ENCODE measurements around the gene GOLGA8A.
A peak's percentile ranks its signal among the peaks of the same experiment; 100 is the strongest.

Gene GOLGA8A

GRCh38 chr15:34461730-34462129 is 24.1 kb upstream of the GOLGA8A start:
- Histone ChIP-seq H3K9me3 (ENCODE audit: insufficient read depth, low read length) (no peaks in the 10 kb centered on the region), H3K9ac (ENCODE audit: insufficient read length, low read depth) (no peak overlapping the region), H3K27me3 (ENCODE audit: insufficient read depth, insufficient read length) (no peaks in the 10 kb centered on the region), H3K4me3 (ENCODE audit: insufficient read length, low read depth) (no peak overlapping the region), H3K36me3 (ENCODE audit: insufficient read depth, insufficient read length, low read length) (no peaks in the 10 kb centered on the region), H3K4me1 (ENCODE audit: insufficient read depth, insufficient read length) (no peaks in the 10 kb centered on the region)
- DNase-seq (ENCODE audit: low read depth, low spot score): no peak
- TF ChIP-seq YY1 (IDR thresholded peaks at IDR 0.05; ENCODE audit: insufficient read depth, insufficient read length) (no peak), SUZ12 (IDR thresholded peaks at IDR 0.05; ENCODE audit: extremely low read depth, insufficient read depth, insufficient read length) (no peak), ZNF274 (IDR thresholded peaks at IDR 0.05; ENCODE audit: low read depth, low read length) (no peak)

GRCh38 chr15:34460451-34460850 is 22.8 kb upstream of the GOLGA8A start:
- no peaks in the 10 kb centered on the region for H3K9me3 ChIP-seq (ENCODE audit: insufficient read depth, low read length)
- no peaks in the 10 kb centered on the region for H3K36me3 ChIP-seq (ENCODE audit: insufficient read depth, insufficient read length, low read length)
- DNase-seq (ENCODE audit: low read depth, low spot score): no peak
- TF ChIP-seq SUZ12 (IDR thresholded peaks at IDR 0.05; ENCODE audit: extremely low read depth, insufficient read depth, insufficient read length): no peak
- TF ChIP-seq ZNF274 (IDR thresholded peaks at IDR 0.05; ENCODE audit: low read depth, low read length): no peak
- no peak for TF ChIP-seq YY1 (IDR thresholded peaks at IDR 0.05; ENCODE audit: insufficient read depth, insufficient read length)
- H3K9ac ChIP-seq (ENCODE audit: insufficient read length, low read depth): no peak overlapping the region
- no peaks in the 10 kb centered on the region for H3K4me1 ChIP-seq (ENCODE audit: insufficient read depth, insufficient read length)
- no peak overlapping the region for H3K4me3 ChIP-seq (ENCODE audit: insufficient read length, low read depth)
- no peaks in the 10 kb centered on the region for H3K27me3 ChIP-seq (ENCODE audit: insufficient read depth, insufficient read length)

DNA sequence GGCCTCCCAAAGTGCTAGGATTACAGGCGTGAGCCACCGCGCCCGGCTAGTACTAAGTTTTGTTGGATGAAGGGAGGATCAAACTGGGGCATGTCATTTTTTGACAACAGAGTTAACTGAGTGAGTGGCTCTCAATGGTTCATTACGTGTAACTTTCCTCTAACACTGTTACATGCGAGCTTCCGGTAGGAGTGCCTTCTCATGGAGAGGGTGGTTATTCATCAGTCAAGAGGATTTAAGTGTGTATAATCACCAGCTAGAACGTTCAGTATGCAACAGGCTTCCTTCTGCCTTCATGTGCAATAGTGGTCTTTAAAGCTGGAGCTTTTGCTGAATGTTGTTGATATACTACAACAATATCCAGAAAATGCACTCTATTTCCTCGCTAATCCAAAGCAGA is 19.1 kb upstream of the GOLGA8A start:
- Histone ChIP-seq H3K4me1 (ENCODE audit: insufficient read depth, insufficient read length) (no peaks in the 10 kb centered on the region), H3K36me3 (ENCODE audit: insufficient read depth, insufficient read length, low read length) (no peaks in the 10 kb centered on the region)

GRCh38 chr15:34442891-34443290 is 5.3 kb upstream of the GOLGA8A start:
- no peak for TF ChIP-seq SUZ12 (IDR thresholded peaks at IDR 0.05; ENCODE audit: extremely low read depth, insufficient read depth, insufficient read length)
- no peak for TF ChIP-seq YY1 (IDR thresholded peaks at IDR 0.05; ENCODE audit: insufficient read depth, insufficient read length)
- no peak for TF ChIP-seq ZNF274 (IDR thresholded peaks at IDR 0.05; ENCODE audit: low read depth, low read length)
- H3K4me1 ChIP-seq (ENCODE audit: insufficient read depth, insufficient read length): no peaks in the 10 kb centered on the region
- no peaks in the 10 kb centered on the region for H3K27me3 ChIP-seq (ENCODE audit: insufficient read depth, insufficient read length)
- no peaks in the 10 kb centered on the region for H3K36me3 ChIP-seq (ENCODE audit: insufficient read depth, insufficient read length, low read length)
- H3K9me3 ChIP-seq (ENCODE audit: insufficient read depth, low read length): no peaks in the 10 kb centered on the region
- no peak overlapping the region for H3K9ac ChIP-seq (ENCODE audit: insufficient read length, low read depth)
- no peak for DNase-seq (ENCODE audit: low read depth, low spot score)
- H3K4me3 ChIP-seq (ENCODE audit: insufficient read length, low read depth): no peak overlapping the region

More for the DNA sequence above, 19.1 kb upstream of the GOLGA8A start:
- no peak overlapping the region for H3K4me3 ChIP-seq (ENCODE audit: insufficient read length, low read depth)
- TF ChIP-seq YY1 (IDR thresholded peaks at IDR 0.05; ENCODE audit: insufficient read depth, insufficient read length): no peak
- TF ChIP-seq ZNF274 (IDR thresholded peaks at IDR 0.05; ENCODE audit: low read depth, low read length): no peak
- TF ChIP-seq SUZ12 (IDR thresholded peaks at IDR 0.05; ENCODE audit: extremely low read depth, insufficient read depth, insufficient read length): no peak
- H3K27me3 ChIP-seq (ENCODE audit: insufficient read depth, insufficient read length): no peaks in the 10 kb centered on the region
- no peaks in the 10 kb centered on the region for H3K9me3 ChIP-seq (ENCODE audit: insufficient read depth, low read length)
- no peak for DNase-seq (ENCODE audit: low read depth, low spot score)
- H3K9ac ChIP-seq (ENCODE audit: insufficient read length, low read depth): no peak overlapping the region

- Histone ChIP-seq H3K36me3 (ENCODE audit: insufficient read depth, insufficient read length, low read length) (peaks cover 3% of the 10 kb centered on the region), H3K4me3 (ENCODE audit: insufficient read length, low read depth) (no peak overlapping the region), H3K9ac (ENCODE audit: insufficient read length, low read depth) (no peak overlapping the region), H3K4me1 (ENCODE audit: insufficient read depth, insufficient read length) (no peaks in the 10 kb centered on the region), H3K27me3 (ENCODE audit: insufficient read depth, insufficient read length) (no peaks in the 10 kb centered on the region), H3K9me3 (ENCODE audit: insufficient read depth, low read length) (no peaks in the 10 kb centered on the region)
- TF ChIP-seq YY1 (IDR thresholded peaks at IDR 0.05; ENCODE audit: insufficient read depth, insufficient read length): no peak
- no peak for TF ChIP-seq ZNF274 (IDR thresholded peaks at IDR 0.05; ENCODE audit: low read depth, low read length)
- TF ChIP-seq SUZ12 (IDR thresholded peaks at IDR 0.05; ENCODE audit: extremely low read depth, insufficient read depth, insufficient read length): no peak
- no peak for DNase-seq (ENCODE audit: low read depth, low spot score)
These were observed 2.3 kb upstream of the GOLGA8A start for GRCh38 chr15:34439878-34440277.

DNA sequence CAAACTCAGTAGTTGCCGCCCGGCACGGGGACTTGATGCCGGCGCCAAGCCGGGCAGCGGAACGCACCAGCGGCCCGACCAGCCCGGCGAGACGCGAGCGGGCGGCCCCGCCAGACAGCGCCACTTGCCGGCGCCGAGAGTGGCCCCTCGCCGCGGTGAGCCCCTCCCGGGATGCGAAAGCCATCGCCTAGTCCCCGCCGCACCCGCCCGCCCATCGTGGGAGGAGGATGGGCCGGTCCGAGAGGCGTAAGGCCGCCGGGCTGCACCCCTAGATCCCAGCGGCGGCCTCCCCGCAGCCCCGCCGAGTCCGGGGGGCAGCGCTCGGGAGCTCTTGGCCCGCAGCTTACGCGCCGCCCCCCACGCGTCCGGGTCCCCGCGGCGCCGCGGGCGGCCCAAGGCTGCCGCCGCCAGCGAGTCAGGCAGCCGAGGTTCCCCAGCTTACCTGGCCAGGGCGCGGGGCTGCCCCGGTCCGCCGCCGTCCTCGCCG is 609 bp downstream of the GOLGA8A start:
- H3K9me3 ChIP-seq (ENCODE audit: insufficient read depth, low read length): no peaks in the 10 kb centered on the region
- DNase-seq (ENCODE audit: low read depth, low spot score): no peak
- TF ChIP-seq ZNF274 (IDR thresholded peaks at IDR 0.05; ENCODE audit: low read depth, low read length) (no peak), SUZ12 (IDR thresholded peaks at IDR 0.05; ENCODE audit: extremely low read depth, insufficient read depth, insufficient read length) (no peak), YY1 (IDR thresholded peaks at IDR 0.05; ENCODE audit: insufficient read depth, insufficient read length) (no peak)

DNA sequence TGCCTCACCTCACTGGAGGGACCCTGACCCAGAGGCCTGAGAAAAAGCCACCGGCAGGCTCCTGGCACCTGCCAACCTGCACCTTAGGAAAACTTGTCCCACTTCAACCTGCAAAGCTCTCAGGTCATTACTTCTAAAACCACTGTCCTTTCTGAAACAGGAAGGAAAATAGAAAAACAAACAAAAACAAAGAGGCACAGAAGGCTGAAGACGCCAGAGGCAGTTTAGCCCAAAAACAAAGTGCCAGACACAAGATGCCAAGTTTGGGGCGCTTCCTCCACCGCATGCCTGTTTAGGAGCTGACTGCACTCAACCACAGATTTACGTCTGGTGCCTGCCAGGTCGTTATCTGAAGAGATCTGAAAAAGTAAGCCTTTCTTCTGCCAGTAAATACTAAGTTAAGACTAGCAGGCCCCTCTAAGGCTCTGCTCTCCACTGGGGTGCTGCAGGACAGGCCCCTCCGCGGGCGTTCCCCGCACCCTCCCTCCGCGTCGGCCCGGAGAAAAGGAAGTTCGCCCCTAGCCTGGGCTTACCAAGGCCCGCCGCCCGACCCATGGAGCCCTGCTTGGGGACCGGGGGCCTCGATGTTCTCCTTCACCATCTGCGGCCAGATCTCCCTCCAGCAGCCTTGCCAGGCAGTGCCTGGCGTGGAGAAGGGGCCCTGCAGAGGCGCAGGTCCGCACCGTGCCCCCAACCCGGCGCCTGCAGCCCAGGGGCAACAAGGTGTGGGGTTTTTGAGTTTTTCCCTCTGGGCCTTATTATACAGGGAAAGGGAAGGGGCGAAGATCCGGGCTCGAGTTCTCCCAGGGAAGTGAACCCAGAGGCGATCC is 1.3 kb downstream of the GOLGA8A start:
- peak overlapping the region; percentile 51 for H3K4me3 ChIP-seq (ENCODE audit: insufficient read length, low read depth)
- no peak for TF ChIP-seq YY1 (IDR thresholded peaks at IDR 0.05; ENCODE audit: insufficient read depth, insufficient read length)
- TF ChIP-seq ZNF274 (IDR thresholded peaks at IDR 0.05; ENCODE audit: low read depth, low read length): no peak
- TF ChIP-seq SUZ12 (IDR thresholded peaks at IDR 0.05; ENCODE audit: extremely low read depth, insufficient read depth, insufficient read length): no peak
- DNase-seq (ENCODE audit: low read depth, low spot score): no peak
- H3K27me3 ChIP-seq (ENCODE audit: insufficient read depth, insufficient read length): no peaks in the 10 kb centered on the region
- H3K9ac ChIP-seq (ENCODE audit: insufficient read length, low read depth): peak overlapping the region; percentile 76
- no peaks in the 10 kb centered on the region for H3K4me1 ChIP-seq (ENCODE audit: insufficient read depth, insufficient read length)
- no peaks in the 10 kb centered on the region for H3K9me3 ChIP-seq (ENCODE audit: insufficient read depth, low read length)
- H3K36me3 ChIP-seq (ENCODE audit: insufficient read depth, insufficient read length, low read length): peaks cover 22% of the 10 kb centered on the region

More for the DNA sequence above, 609 bp downstream of the GOLGA8A start:
- Histone ChIP-seq H3K27me3 (ENCODE audit: insufficient read depth, insufficient read length) (no peaks in the 10 kb centered on the region), H3K4me3 (ENCODE audit: insufficient read length, low read depth) (peak overlapping the region; percentile 51), H3K36me3 (ENCODE audit: insufficient read depth, insufficient read length, low read length) (peaks cover 18% of the 10 kb centered on the region), H3K9ac (ENCODE audit: insufficient read length, low read depth) (peak overlapping the region; percentile 76), H3K4me1 (ENCODE audit: insufficient read depth, insufficient read length) (no peaks in the 10 kb centered on the region)
